Measurements from ENCODE around the gene PACS1.

The PACS1 gene

GRCh38 chr11:66204412-66204811 is 134.3 kb downstream of the PACS1 start:
- H3K27me3 ChIP-seq (ENCODE audit: insufficient read depth, low read length, poor library complexity, severe bottlenecking) = no peaks in the 10 kb centered on the region
- H3K9ac ChIP-seq (ENCODE audit: low read depth, low read length, poor library complexity, severe bottlenecking) = no peak overlapping the region
- no peak overlapping the region for H2AFZ ChIP-seq (ENCODE audit: low read length)
- H4K20me1 ChIP-seq (ENCODE audit: insufficient read depth, low read length, poor library complexity, severe bottlenecking) = no peaks in the 10 kb centered on the region
- H3K79me2 ChIP-seq (ENCODE audit: insufficient read depth, low read length) = no peaks in the 10 kb centered on the region
- H3K9me3 ChIP-seq (ENCODE audit: insufficient read depth, low read depth, low read length) = no peaks in the 10 kb centered on the region
- no peaks in the 10 kb centered on the region for H3K9me2 ChIP-seq (replicated peaks; ENCODE audit: low read depth, low read length)
- TF ChIP-seq EZH2phosphoT487 (IDR thresholded peaks at IDR 0.05; ENCODE audit: borderline replicate concordance) = no peak
- TF ChIP-seq, protein P1, sequence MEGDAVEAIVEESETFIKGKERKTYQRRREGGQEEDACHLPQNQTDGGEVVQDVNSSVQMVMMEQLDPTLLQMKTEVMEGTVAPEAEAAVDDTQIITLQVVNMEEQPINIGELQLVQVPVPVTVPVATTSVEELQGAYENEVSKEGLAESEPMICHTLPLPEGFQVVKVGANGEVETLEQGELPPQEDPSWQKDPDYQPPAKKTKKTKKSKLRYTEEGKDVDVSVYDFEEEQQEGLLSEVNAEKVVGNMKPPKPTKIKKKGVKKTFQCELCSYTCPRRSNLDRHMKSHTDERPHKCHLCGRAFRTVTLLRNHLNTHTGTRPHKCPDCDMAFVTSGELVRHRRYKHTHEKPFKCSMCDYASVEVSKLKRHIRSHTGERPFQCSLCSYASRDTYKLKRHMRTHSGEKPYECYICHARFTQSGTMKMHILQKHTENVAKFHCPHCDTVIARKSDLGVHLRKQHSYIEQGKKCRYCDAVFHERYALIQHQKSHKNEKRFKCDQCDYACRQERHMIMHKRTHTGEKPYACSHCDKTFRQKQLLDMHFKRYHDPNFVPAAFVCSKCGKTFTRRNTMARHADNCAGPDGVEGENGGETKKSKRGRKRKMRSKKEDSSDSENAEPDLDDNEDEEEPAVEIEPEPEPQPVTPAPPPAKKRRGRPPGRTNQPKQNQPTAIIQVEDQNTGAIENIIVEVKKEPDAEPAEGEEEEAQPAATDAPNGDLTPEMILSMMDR (conservative IDR thresholded peaks at IDR 0.05; ENCODE audit: low read length) = no peak
- no peak overlapping the region for H3K4me2 ChIP-seq (ENCODE audit: low read depth, low read length, poor library complexity, severe bottlenecking)
- H3F3A ChIP-seq (ENCODE audit: low read depth) = no peaks in the 10 kb centered on the region
- H3K4me1 ChIP-seq (ENCODE audit: insufficient read depth, low read length, poor library complexity, severe bottlenecking) = no peaks in the 10 kb centered on the region
- no peak overlapping the region for H3K4me3 ChIP-seq (ENCODE audit: low read length, poor library complexity, severe bottlenecking)
- H3K36me3 ChIP-seq (ENCODE audit: insufficient read depth, low read length) = no peaks in the 10 kb centered on the region

GRCh38 chr11:66207816-66208215 is 137.7 kb downstream of the PACS1 start:
- Histone ChIP-seq H4K20me1 (ENCODE audit: insufficient read depth, low read length, poor library complexity, severe bottlenecking) (no peaks in the 10 kb centered on the region), H3K27me3 (ENCODE audit: insufficient read depth, low read length, poor library complexity, severe bottlenecking) (no peaks in the 10 kb centered on the region), H3F3A (ENCODE audit: low read depth) (no peaks in the 10 kb centered on the region), H2AFZ (ENCODE audit: low read length) (no peak overlapping the region), H3K36me3 (ENCODE audit: insufficient read depth, low read length) (no peaks in the 10 kb centered on the region), H3K4me2 (ENCODE audit: low read depth, low read length, poor library complexity, severe bottlenecking) (no peak overlapping the region), H3K4me3 (ENCODE audit: low read length, poor library complexity, severe bottlenecking) (no peak overlapping the region), H3K4me1 (ENCODE audit: insufficient read depth, low read length, poor library complexity, severe bottlenecking) (no peaks in the 10 kb centered on the region), H3K79me2 (ENCODE audit: insufficient read depth, low read length) (no peaks in the 10 kb centered on the region), H3K9ac (ENCODE audit: low read depth, low read length, poor library complexity, severe bottlenecking) (no peak overlapping the region), H3K9me2 (replicated peaks; ENCODE audit: low read depth, low read length) (no peaks in the 10 kb centered on the region), H3K9me3 (ENCODE audit: insufficient read depth, low read depth, low read length) (no peaks in the 10 kb centered on the region)
- no peak for TF ChIP-seq EZH2phosphoT487 (IDR thresholded peaks at IDR 0.05; ENCODE audit: borderline replicate concordance)
- TF ChIP-seq, protein P1 (conservative IDR thresholded peaks at IDR 0.05; ENCODE audit: low read length) = no peak

DNA sequence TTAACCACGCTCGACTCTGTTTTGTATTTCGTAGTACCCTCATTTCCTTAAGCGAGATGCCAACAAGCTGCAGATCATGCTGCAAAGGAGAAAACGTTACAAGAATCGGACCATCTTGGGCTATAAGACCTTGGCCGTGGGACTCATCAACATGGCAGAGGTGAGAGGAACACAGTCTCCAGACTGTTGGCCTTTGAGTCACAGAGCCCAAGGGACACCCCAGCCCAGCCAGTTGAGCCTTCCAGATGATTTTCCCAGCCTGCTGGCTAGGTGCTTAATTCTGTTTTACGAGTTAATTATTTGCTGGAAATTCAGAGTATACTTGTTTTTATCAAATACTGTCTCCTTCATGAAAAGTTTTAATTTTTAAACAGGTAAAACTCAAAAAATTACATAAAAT is 141.0 kb downstream of the PACS1 start:
- Histone ChIP-seq H3K9me2 (replicated peaks; ENCODE audit: low read depth, low read length) (no peaks in the 10 kb centered on the region), H2AFZ (ENCODE audit: low read length) (no peak overlapping the region), H3K9me3 (ENCODE audit: insufficient read depth, low read depth, low read length) (no peaks in the 10 kb centered on the region), H3K36me3 (ENCODE audit: insufficient read depth, low read length) (no peaks in the 10 kb centered on the region; the same call in 1 of the 2 replicates), H3K9ac (ENCODE audit: low read depth, low read length, poor library complexity, severe bottlenecking) (no peak overlapping the region), H3K4me2 (ENCODE audit: low read depth, low read length, poor library complexity, severe bottlenecking) (no peak overlapping the region), H3K4me3 (ENCODE audit: low read length, poor library complexity, severe bottlenecking) (no peak overlapping the region), H3F3A (ENCODE audit: low read depth) (no peaks in the 10 kb centered on the region), H3K79me2 (ENCODE audit: insufficient read depth, low read length) (no peaks in the 10 kb centered on the region), H3K4me1 (ENCODE audit: insufficient read depth, low read length, poor library complexity, severe bottlenecking) (no peaks in the 10 kb centered on the region), H3K27me3 (ENCODE audit: insufficient read depth, low read length, poor library complexity, severe bottlenecking) (no peaks in the 10 kb centered on the region), H4K20me1 (ENCODE audit: insufficient read depth, low read length, poor library complexity, severe bottlenecking) (no peaks in the 10 kb centered on the region)
- TF ChIP-seq, protein P1 (conservative IDR thresholded peaks at IDR 0.05; ENCODE audit: low read length) = no peak
- no peak for TF ChIP-seq EZH2phosphoT487 (IDR thresholded peaks at IDR 0.05; ENCODE audit: borderline replicate concordance)
